Activated CD8-positive, alpha-beta T cell treated with anti-CD3 and anti-CD28 coated beads for 36 hours (primary cell): Measurements from ENCODE around the gene SYNJ1. TPM values are rescaled to one million over a fixed set of nuclear protein-coding genes. Genes with fewer than 3 reads are reported as not detected.

Experiments
- ATAC-seq: fragments of 200-7000 bp; cut with Tn5 transposase; one replicate; pipeline ENCODE4 v1.10.0; 2021; ENCODE audit warnings: mild to moderate bottlenecking, moderate library complexity
- CTCF ChIA-PET: fragments of 350-600 bp; sonication (Branson Sonifier 250); formaldehyde crosslinking; loops from one replicate; lab custom pipeline; 2021; ENCODE audit warnings: antibody characterized with exemption; lab: Charles Lee
- POLR2A ChIA-PET: fragments of 350-600 bp; sonication (Branson Sonifier 250); formaldehyde crosslinking; loops from one replicate; lab custom pipeline; 2021; ENCODE audit warnings: antibody characterized with exemption; lab: Charles Lee
- DNase-seq: peaks from one replicate; pipeline ENCODE4 v3.0.0-alpha.2; 2020
- H3K27ac Mint-ChIP-seq: one replicate; pipeline ENCODE4 v1.8.0; 2021; ENCODE audit warnings: mild to moderate bottlenecking, mixed read lengths
- H3K27me3 Mint-ChIP-seq: one replicate; pipeline ENCODE4 v1.8.0; 2021; ENCODE audit warnings: mixed read lengths
- H3K36me3 Mint-ChIP-seq: one replicate; pipeline ENCODE4 v1.8.0; 2021; ENCODE audit warnings: low read depth, mixed read lengths
- H3K4me1 Mint-ChIP-seq: one replicate; pipeline ENCODE4 v1.8.0; 2021; ENCODE audit warnings: low read depth, mixed read lengths
- H3K4me3 Mint-ChIP-seq: one replicate; pipeline ENCODE4 v1.8.0; 2021; ENCODE audit warnings: mild to moderate bottlenecking, moderate library complexity, mixed read lengths
- H3K9me3 Mint-ChIP-seq: one replicate; pipeline ENCODE4 v1.8.0; 2021; ENCODE audit warnings: mixed read lengths
- CTCF ChIP-seq: fragments of 200-600 bp; IDR thresholded peaks from one replicate; pipeline ENCODE4 v1.8.0; 2022; ENCODE audit warnings: antibody characterized with exemption, mild to moderate bottlenecking
- intact Hi-C: fragments of 100-400 bp; cut with micrococcal nuclease; formaldehyde crosslinking; loops from one replicate; pipeline ENCODE4 v1.10.0; 2022
- total RNA-seq, 2 experiments: library from RNA; stranded (reverse); gene quantifications; one replicate each; pipeline ENCODE4 v1.2.3, GENCODE V29; 2021

SYNJ1 gene
- total RNA-seq, 2 experiments from 2014 or later = 8.7 to 10.9 TPM

DNA sequence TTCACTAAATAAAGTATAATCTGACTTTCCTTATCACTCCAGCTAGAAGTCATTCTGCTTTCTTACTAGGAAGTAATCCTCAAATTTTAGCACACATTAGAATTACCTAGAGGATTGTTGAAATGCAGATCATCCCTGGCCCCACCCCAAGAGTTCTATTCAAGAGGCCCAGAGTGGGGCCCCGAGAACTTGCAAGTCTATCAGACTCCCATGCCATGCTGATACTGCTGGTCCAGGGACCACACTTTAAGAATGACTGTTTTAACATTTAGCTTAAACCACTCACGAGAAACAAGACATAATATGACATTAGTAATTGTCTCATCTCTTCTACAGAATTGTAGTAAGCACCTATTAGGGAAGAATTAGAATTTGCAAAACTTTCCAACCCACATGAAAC, 7.7 kb upstream of the SYNJ1 start:
- ChIA-PET CTCF (no interaction called here), POLR2A (interaction anchor here (0.6 to 1.4 kb wide), 3 partner anchors 36 to 1544 kb away, joined by 3 to 6 read pairs (median 3); partner anchors contain the start of genes GART and PAXBP1)
- Mint-ChIP-seq H3K9me3 (peaks cover 3% of the 10 kb centered on the region), H3K4me3 (no peak overlapping the region), H3K4me1 (peaks cover 43% of the 10 kb centered on the region), H3K36me3 (peaks cover 55% of the 10 kb centered on the region), H3K27ac (peak overlapping the region; percentile 71), H3K27me3 (no peaks in the 10 kb centered on the region)
- intact Hi-C loops = no loop called here
- peak; percentile 50 for ATAC-seq
- TF ChIP-seq CTCF = no peak
- peak; percentile 24 for DNase-seq

DNA sequence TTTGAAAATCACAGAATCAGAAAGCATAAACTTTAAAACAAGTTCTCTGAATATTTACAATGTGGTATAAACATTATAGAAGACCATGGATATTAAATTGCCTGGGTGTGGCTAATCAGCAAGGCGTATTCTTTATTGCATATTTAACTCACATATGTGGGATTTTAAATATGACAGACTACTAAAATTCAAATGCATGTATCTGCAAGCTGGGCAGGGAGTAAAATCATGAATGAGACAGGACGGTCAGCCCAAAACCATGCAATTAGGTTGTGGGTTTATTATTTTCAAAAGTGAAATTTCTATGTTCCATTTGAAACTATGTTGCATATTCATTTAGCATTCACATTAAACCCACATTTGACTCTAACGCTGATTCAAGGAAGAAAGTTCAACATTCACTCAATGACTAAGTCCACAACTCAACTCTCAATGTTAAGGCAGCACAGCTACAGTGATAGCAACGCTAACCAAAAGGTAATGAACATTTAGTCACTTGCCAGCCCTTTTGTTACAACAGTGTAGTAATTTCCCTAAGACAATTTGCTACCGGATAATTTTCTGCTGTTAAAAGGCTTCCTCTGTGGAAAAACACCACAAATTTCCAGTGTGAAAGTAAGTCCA, 6.3 kb upstream of the SYNJ1 start:
- Mint-ChIP-seq H3K9me3 (peaks cover 3% of the 10 kb centered on the region), H3K27ac (peak overlapping the region; percentile 25), H3K4me3 (no peak overlapping the region), H3K4me1 (peaks cover 46% of the 10 kb centered on the region), H3K36me3 (peaks cover 45% of the 10 kb centered on the region), H3K27me3 (no peaks in the 10 kb centered on the region)
- intact Hi-C loops = no loop called here
- DNase-seq = no peak
- no peak for TF ChIP-seq CTCF
- POLR2A ChIA-PET = no interaction called here
- CTCF ChIA-PET = no interaction called here
- no peak for ATAC-seq

DNA sequence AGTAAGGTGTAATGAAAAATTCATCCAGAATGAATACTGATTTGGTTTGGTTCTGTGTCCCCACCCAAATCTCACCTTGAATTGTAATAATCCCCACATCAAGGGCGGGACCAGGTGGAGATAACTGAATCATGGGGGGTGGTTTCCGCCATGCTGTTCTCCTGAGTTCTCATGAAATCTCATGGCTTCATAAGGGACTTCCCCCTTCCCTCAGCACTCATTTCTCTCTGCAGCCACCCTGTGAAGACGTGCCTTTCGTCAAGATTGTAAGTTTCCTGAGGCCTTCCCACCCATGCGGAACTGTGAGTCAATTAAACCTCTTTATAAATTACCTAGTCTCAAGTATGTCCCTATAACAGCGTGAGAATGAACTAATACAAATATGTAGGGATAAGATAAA, 5.5 kb upstream of the SYNJ1 start:
- DNase-seq = peak; percentile 55
- Mint-ChIP-seq H3K4me1 (peaks cover 52% of the 10 kb centered on the region), H3K36me3 (peaks cover 42% of the 10 kb centered on the region), H3K27ac (peak overlapping the region; percentile 30), H3K27me3 (no peaks in the 10 kb centered on the region), H3K4me3 (no peak overlapping the region), H3K9me3 (peaks cover 3% of the 10 kb centered on the region)
- ChIA-PET CTCF (interaction anchor here (0.7 kb wide), 1 partner anchor 76 kb away, joined by 3 read pairs; no protein-coding TSS in a partner anchor), POLR2A (no interaction called here)
- no peak for TF ChIP-seq CTCF
- intact Hi-C loops = no loop called here
- peak; percentile 55 for ATAC-seq

- intact Hi-C loops = no loop called here
- Mint-ChIP-seq H3K4me3 (no peak overlapping the region), H3K27ac (peak overlapping the region; percentile 4), H3K27me3 (no peaks in the 10 kb centered on the region), H3K4me1 (peaks cover 53% of the 10 kb centered on the region), H3K9me3 (peaks cover 3% of the 10 kb centered on the region), H3K36me3 (peaks cover 41% of the 10 kb centered on the region)
- ChIA-PET CTCF (interaction anchor here (0.7 to 1.6 kb wide), 3 partner anchors 39 to 94 kb away, joined by 3 read pairs; partner anchors contain the start of gene PAXBP1), POLR2A (interaction anchor here (0.5 to 6.1 kb wide), 3 partner anchors 16 to 39 kb away, joined by 3 to 51 read pairs (median 3); partner anchors contain the start of gene PAXBP1)
- no peak for ATAC-seq
- no peak for DNase-seq
- no peak for TF ChIP-seq CTCF
These were observed 4.7 kb upstream of the SYNJ1 start for GRCh38 chr21:32732544-32732943.

- peaks cover 19% of the 10 kb centered on the region for H3K36me3 Mint-ChIP-seq
- ChIA-PET POLR2A (interaction anchor here (1.2 to 6.1 kb wide), 3 partner anchors 26 to 78 kb away, joined by 3 to 51 read pairs (median 5); partner anchors contain the start of gene PAXBP1), CTCF (interaction anchor here (1.0 to 2.7 kb wide), 4 partner anchors 11 to 128 kb away, joined by 3 to 8 read pairs (median 4); partner anchors contain the start of gene PAXBP1)
- ATAC-seq = no peak
- H3K27ac Mint-ChIP-seq = peak overlapping the region; percentile 96
- TF ChIP-seq CTCF = no peak
- no peaks in the 10 kb centered on the region for H3K27me3 Mint-ChIP-seq
- intact Hi-C loops = loop anchor here (5.0 kb wide), 1 partner anchor 43 kb away; the partner anchor contains the start of gene PAXBP1
- peak overlapping the region; percentile 99 for H3K4me3 Mint-ChIP-seq
- H3K9me3 Mint-ChIP-seq = peaks cover 3% of the 10 kb centered on the region
- H3K4me1 Mint-ChIP-seq = peaks cover 48% of the 10 kb centered on the region
- no peak for DNase-seq
These were observed 1.0 kb upstream of the SYNJ1 start for GRCh38 chr21:32728848-32729247.
